NCI-H526 treated with DMSO at 0.1 percent for 48 hours (cell line): ENCODE data around the gene CCL26.

Experiments used
- DNase-seq: peaks from one replicate; lab custom pipeline; 2025; lab: John Stamatoyannopoulos, UW

The CCL26 gene

GRCh38 chr7:75772081-75773077 is at the start of gene CCL26:
Gene CCL26, minus strand, starts transcription at chr7:75772211. Its CDS starts 35 bp downstream, at chr7:75772176.
- no peak for DNase-seq

GRCh38 chr7:75820688-75821087 is 48.7 kb upstream of the CCL26 start:
- no peak for DNase-seq

- DNase-seq: no peak
Measured at GRCh38 chr7:75819711-75820110, 47.7 kb upstream of the CCL26 start.

- no peak for DNase-seq
Measured at GRCh38 chr7:75818472-75818871, 46.5 kb upstream of the CCL26 start.

GRCh38 chr7:75817116-75817515 is 45.1 kb upstream of the CCL26 start:
- DNase-seq: no peak

GRCh38 chr7:75815418-75816064 is 43.5 kb upstream of the CCL26 start:
- no peak for DNase-seq

GRCh38 chr7:75814407-75814947 is 42.5 kb upstream of the CCL26 start:
- DNase-seq: no peak

- no peak for DNase-seq
Measured at GRCh38 chr7:75813781-75814236, 41.8 kb upstream of the CCL26 start, which contains the start of gene CCL24. Gene CCL24, minus strand, starts transcription at chr7:75813806. Its CDS starts 91 bp downstream, at chr7:75813715.

GRCh38 chr7:75813084-75813483 is 41.1 kb upstream of the CCL26 start:
- no peak for DNase-seq

GRCh38 chr7:75811894-75812678 is 40.1 kb upstream of the CCL26 start:
- no peak for DNase-seq

GRCh38 chr7:75809396-75809795 is 37.4 kb upstream of the CCL26 start:
- no peak for DNase-seq

- no peak for DNase-seq
Measured at GRCh38 chr7:75808106-75808505, 36.1 kb upstream of the CCL26 start.

- no peak for DNase-seq
Measured at GRCh38 chr7:75807452-75807851, 35.4 kb upstream of the CCL26 start.

- DNase-seq: no peak
Measured at GRCh38 chr7:75806560-75807307, 34.7 kb upstream of the CCL26 start.

GRCh38 chr7:75804705-75805104 is 32.7 kb upstream of the CCL26 start:
- DNase-seq: no peak

GRCh38 chr7:75804004-75804403 is 32.0 kb upstream of the CCL26 start:
- no peak for DNase-seq

- no peak for DNase-seq
Measured at GRCh38 chr7:75802552-75802821, 30.5 kb upstream of the CCL26 start.

GRCh38 chr7:75798770-75799169 is 26.8 kb upstream of the CCL26 start:
- DNase-seq: no peak

GRCh38 chr7:75796420-75796819 is 24.4 kb upstream of the CCL26 start:
- DNase-seq: no peak

- no peak for DNase-seq
Measured at GRCh38 chr7:75795831-75796285, 23.8 kb upstream of the CCL26 start.

GRCh38 chr7:75793676-75794075 is 21.7 kb upstream of the CCL26 start:
- no peak for DNase-seq
